HepG2 (cell line): Measurements from ENCODE around the gene PODN. TPM values are rescaled to one million over a fixed set of nuclear protein-coding genes. Genes with fewer than 3 reads are reported as not detected.

Experiments
- ATAC-seq: fragments of 200-7000 bp; cut with Tn5 transposase; 3 replicates; pipeline ENCODE4 v1.9.1; 2020; ENCODE audit warnings: mild to moderate bottlenecking, moderate library complexity
- BruUV-seq: library from RNA; stranded (reverse); fragments of 400-500 nt; replicated peaks from 2 replicates; lab custom pipeline; 2021; lab: Mats Ljungman, UMichigan
- CTCF ChIA-PET: fragments of 300-600 bp; formaldehyde crosslinking; extraction: SDS; loops from one replicate; lab custom pipeline; 2021; ENCODE audit warnings: low total read pairs, inconsistent platforms, low intra/inter-chr PET ratio; lab: Yijun Ruan, JAX
- POLR2A ChIA-PET: fragments of 350-600 bp; sonication (Branson Sonifier 250); formaldehyde crosslinking; loops from one replicate; lab custom pipeline; 2020; ENCODE audit warnings: antibody characterized with exemption, inconsistent platforms; lab: Yijun Ruan, JAX
- DNase-seq: peaks from one replicate; pipeline ENCODE4 v3.0.0-alpha.2; 2015; ENCODE audit warnings: low spot score
- FAIRE-seq: peaks from 3 replicates; lab custom pipeline; 2011; peaks lifted over from hg19 to GRCh38; lab: Jason Lieb, UNC
- H2AFZ ChIP-seq: one replicate; pipeline ENCODE4 v1.6.1; 2011; ENCODE audit warnings: low read length, inconsistent platforms
- H3K27ac ChIP-seq: fragments of 300-600 bp; 3 replicates; pipeline ENCODE4 v1.8.0; 2011; ENCODE audit warnings: mixed run types, mild to moderate bottlenecking, mixed read lengths, low read length, inconsistent platforms; ENCODE audit not compliant: insufficient read depth; ENCODE audit errors: extremely low read length
- H3K27me3 ChIP-seq, 2 experiments: fragments of 200-600 bp in 1 of 2; 2 replicates in 1 of 2; 3 replicates in 1 of 2; pipeline versions ENCODE4 v1.6.0 to v1.8.0; 2011; ENCODE audit warnings: low read length in 2 of 2, mild to moderate bottlenecking in 2 of 2, moderate library complexity in 2 of 2, inconsistent platforms in 1 of 2; ENCODE audit not compliant: insufficient read depth in 2 of 2, control insufficient read depth in 1 of 2
- H3K36me3 ChIP-seq, 2 experiments: fragments of 200-600 bp in 1 of 2; replicated peaks in 1 of 2; 2 replicates in 1 of 2; 3 replicates in 1 of 2; pipeline versions ENCODE4 v1.5.1 to v1.8.0; 2011; ENCODE audit warnings: low read length in 2 of 2, inconsistent platforms in 1 of 2; ENCODE audit not compliant: insufficient read depth in 2 of 2, control insufficient read depth in 1 of 2
- H3K4me1 ChIP-seq: 2 replicates; pipeline ENCODE4 v1.5.1; 2012; ENCODE audit warnings: low read length, inconsistent platforms; ENCODE audit not compliant: insufficient read depth
- H3K4me2 ChIP-seq: 2 replicates; pipeline ENCODE4 v1.6.0; 2011; ENCODE audit warnings: low read depth, low read length, inconsistent platforms
- H3K4me3 ChIP-seq, 3 experiments: fragments of 200-600 bp in 1 of 3; sonication (generic), shearing (Covaris generic) in 1 of 3; replicated peaks in 1 of 3; 2 replicates each; pipeline ENCODE4 v1.5.1; 2011 to 2016; ENCODE audit warnings: low read length in 3 of 3, inconsistent platforms in 2 of 3, low read depth in 2 of 3, mild to moderate bottlenecking in 2 of 3, control low read depth in 1 of 3, mixed read lengths in 1 of 3; ENCODE audit not compliant: insufficient read depth in 1 of 3
- H3K79me2 ChIP-seq: one replicate; pipeline ENCODE4 v1.6.1; 2011; ENCODE audit warnings: low read length, inconsistent platforms; ENCODE audit not compliant: insufficient read depth
- H3K9ac ChIP-seq: 2 replicates; pipeline ENCODE4 v1.6.0; 2011; ENCODE audit warnings: mild to moderate bottlenecking, low read depth, low read length, inconsistent platforms; ENCODE audit not compliant: insufficient read depth
- H3K9me3 ChIP-seq: 2 replicates; pipeline ENCODE4 v1.5.1; 2012; ENCODE audit warnings: mild to moderate bottlenecking, low read length
- H4K20me1 ChIP-seq: 2 replicates; pipeline ENCODE4 v1.6.0; 2011; ENCODE audit warnings: inconsistent platforms, mild to moderate bottlenecking, low read length, moderate library complexity; ENCODE audit not compliant: insufficient read depth
- AFF4 ChIP-seq: sonication (generic); formaldehyde crosslinking; IDR thresholded peaks from 2 replicates; pipeline ENCODE4 v1.4.0; 2020; ENCODE audit warnings: missing genetic modification reagents
- CEBPB ChIP-seq: IDR thresholded peaks from 2 replicates; pipeline ENCODE4 v1.6.1; 2011; ENCODE audit warnings: low read depth, low read length, improper control_type of control experiment, borderline replicate concordance
- CEBPG ChIP-seq: IDR thresholded peaks from 2 replicates; pipeline ENCODE4 v1.6.1; 2016
- FOXP1 ChIP-seq, 2 experiments: fragments of 450-650 bp in 1 of 2; IDR thresholded peaks; 2 replicates each; pipeline ENCODE4 v1.6.1; 2017 to 2018; ENCODE audit warnings: antibody characterized with exemption in 1 of 2
- HOMEZ ChIP-seq: IDR thresholded peaks from 2 replicates; pipeline ENCODE4 v1.6.1; 2016; ENCODE audit warnings: low read depth
- WGBS: methylation state at CpG from one replicate; pipeline ENCODE4 v1.1.6; 2017; ENCODE audit warnings: low lambda C conversion rate; 5-methylcytosine and 5-hydroxymethylcytosine counted together
- in situ Hi-C: cut with HindIII; loops from 2 replicates; pipeline ENCODE4 v1.10.0; 2017; ENCODE audit warnings: low pct_unique_long_range_greater_than_20kb; ENCODE audit not compliant: extremely low pct_ligation_motif_present
- intact Hi-C: fragments of 100-400 bp; cut with micrococcal nuclease; formaldehyde crosslinking; loops from one replicate; pipeline ENCODE4 v1.10.0; 2022; ENCODE audit not compliant: unreplicated experiment
- polyA plus RNA-seq, 8 experiments: library from polyadenylated mRNA; depleted of rRNA in 3 of 8; stranded (reverse) in 7 of 8; unstranded in 1 of 8; fragments of >200 nt; fragmentation: Illumina TruSeq in 4 of 8; extraction: Trizol in 4 of 8; gene quantifications; 2 replicates each; pipeline versions ENCODE4 v1.2.1 to v1.2.3, GENCODE V29; 2011 to 2016; ENCODE audit warnings: low read depth in 4 of 8, missing spikeins in 1 of 8, mixed read lengths in 1 of 8; ENCODE audit not compliant: insufficient read depth in 1 of 8
- total RNA-seq, 5 experiments: library from RNA; depleted of rRNA; stranded (reverse); fragments of >200 nt; fragmentation: Illumina TruSeq; extraction: Trizol; gene quantifications; 2 replicates each; pipeline ENCODE4 v1.2.3, GENCODE V29; 2016; ENCODE audit warnings: low read depth in 1 of 5

PODN gene
- total and polyA plus RNA-seq, 2 of the 13 experiments (the other 11 are each of a cell fraction or from before 2014, with no cell fraction given): 0.13 TPM; not detected in 1

- WGBS: 100% methylated on average over 1 of the region's 1 CpG
- no peak overlapping the region for H3K27ac ChIP-seq
- in situ Hi-C loops (no loop called here), intact Hi-C loops (no loop called here)
- CTCF ChIA-PET: no interaction called here
- FAIRE-seq (no peak), ATAC-seq (peak; percentile 52; the same call in 1 of the 3 replicates), DNase-seq (no peak)
- H3K9me3 ChIP-seq: no peaks in the 10 kb centered on the region
- peaks cover 32% of the 10 kb centered on the region for H3K79me2 ChIP-seq
- H4K20me1 ChIP-seq: no peaks in the 10 kb centered on the region
- TF ChIP-seq HOMEZ (CRISPR knock-in tag) (peak; percentile 36; the same call in 1 of the 2 replicates), CEBPB (peak; percentile 79), AFF4 (CRISPR knock-in tag) (no peak), CEBPG (CRISPR knock-in tag) (peak; percentile 68; the same call in 1 of the 2 replicates), FOXP1 (IDR thresholded peaks at IDR 0.05) (no peak), FOXP1 (CRISPR knock-in tag; IDR thresholded peaks at IDR 0.05) (no peak)
- H3K9ac ChIP-seq: peak overlapping the region; percentile 10; the same call in 1 of the 2 replicates
- POLR2A ChIA-PET: interaction anchor here (0.5 kb wide), 1 partner anchor 51 kb away, joined by 4 read pairs; no protein-coding TSS in a partner anchor
- H3K4me3 ChIP-seq: peak overlapping the region in 1 of 3 experiments; percentile 92; a peak in 2 of 6 replicates
- H3K4me2 ChIP-seq: peak overlapping the region; percentile 88
- H3K27me3 ChIP-seq: no peaks in the 10 kb centered on the region; a peak in 1 of 5 replicates
- H3K36me3 ChIP-seq: no peaks in the 10 kb centered on the region; a peak in 1 of 5 replicates
- no peak overlapping the region for H2AFZ ChIP-seq
- peaks cover 21% of the 10 kb centered on the region for H3K4me1 ChIP-seq
- BruUV-seq: no TSS peak
Observed at GRCh38 chr1:53016705-53017104, 45.3 kb upstream of the PODN start.
